OCI-LY3 (cell line): Measurements from ENCODE around the gene HAUS3.

Experiments used
- CTCF ChIP-seq: fragments of 200-600, 300-600 bp; sonication (generic); IDR thresholded peaks from 2 replicates; pipeline ENCODE4 v1.5.1; 2014; ENCODE audit warnings: antibody characterized with exemption, low read length, low read depth
- EZH2phosphoT487 ChIP-seq: fragments of 200-600 bp; shearing (Covaris generic); IDR thresholded peaks from 2 replicates; pipeline ENCODE4 v1.6.1; 2018; ENCODE audit warnings: antibody characterized with exemption, mixed run types, low read depth

DNA sequence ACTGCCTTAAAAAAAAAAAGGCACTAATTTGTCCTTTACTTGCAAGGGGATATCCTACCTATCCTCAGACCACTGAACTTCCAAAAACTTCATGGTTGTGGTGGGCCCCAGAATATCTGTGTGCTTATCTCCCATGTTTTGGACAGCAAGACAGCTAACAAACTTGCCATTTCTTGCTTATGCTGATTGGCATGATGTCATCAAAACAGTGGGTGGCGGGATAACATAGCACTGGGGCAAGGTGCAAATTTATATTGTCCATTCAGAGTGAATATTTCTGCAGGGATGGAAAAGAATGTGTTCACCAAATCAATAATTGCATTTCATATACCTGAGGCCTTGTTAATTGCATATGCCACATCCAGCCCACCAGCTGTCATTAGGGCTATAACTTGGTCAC, 23.5 kb downstream of the HAUS3 start:
- TF ChIP-seq CTCF, result no peak
- no peak for TF ChIP-seq EZH2phosphoT487
